A204.1 (cell line): ENCODE results near the gene ATP5IF1.

Experiments
- FAIRE-seq: peaks from 2 replicates; lab custom pipeline; 2012; peaks lifted over from hg19 to GRCh38; lab: Jason Lieb, UNC

ATP5IF1 gene

GRCh38 chr1:28265577-28265976, 29.7 kb downstream of the ATP5IF1 start:
- FAIRE-seq = no peak

- FAIRE-seq = no peak
Observed at GRCh38 chr1:28266920-28267322, 31.0 kb downstream of the ATP5IF1 start.

- no peak for FAIRE-seq
Observed at GRCh38 chr1:28267633-28268032, 31.7 kb downstream of the ATP5IF1 start.

- no peak for FAIRE-seq
Observed at GRCh38 chr1:28269529-28269928, 33.6 kb downstream of the ATP5IF1 start.

- no peak for FAIRE-seq
Observed at GRCh38 chr1:28272215-28272852, 36.4 kb downstream of the ATP5IF1 start.

- no peak for FAIRE-seq
Observed at GRCh38 chr1:28273216-28273860, 37.4 kb downstream of the ATP5IF1 start.

- FAIRE-seq = no peak
Observed at GRCh38 chr1:28278763-28279162, 42.8 kb downstream of the ATP5IF1 start.

GRCh38 chr1:28279721-28280120, 43.8 kb downstream of the ATP5IF1 start:
- no peak for FAIRE-seq

- no peak for FAIRE-seq
Observed at GRCh38 chr1:28280501-28280900, 44.6 kb downstream of the ATP5IF1 start.

GRCh38 chr1:28280977-28281381, 45.1 kb downstream of the ATP5IF1 start:
- FAIRE-seq = no peak

- no peak for FAIRE-seq
Observed at GRCh38 chr1:28281608-28282425, 45.9 kb downstream of the ATP5IF1 start.

- FAIRE-seq = no peak
Observed at GRCh38 chr1:28282426-28283407, 46.8 kb downstream of the ATP5IF1 start.

- no peak for FAIRE-seq
Observed at GRCh38 chr1:28286111-28286510, 50.2 kb downstream of the ATP5IF1 start.
